Erythroblast (primary cell): ENCODE data around the gene CLCF1.
"Not testable (repeated sequence)": the region's sequence is repeated elsewhere in the genome, so short reads cannot be mapped to it uniquely, and the experiment has no call there.

Experiments used
- DNase-seq, 2 experiments: peaks; one replicate each; lab custom pipeline; 2025; lab: John Stamatoyannopoulos, UW
- GATA1 ChIP-seq: IDR thresholded peaks from 2 replicates; pipeline ENCODE4 v1.6.1; 2011; ENCODE audit warnings: low read depth, mild to moderate bottlenecking, control low read depth, low read length, moderate library complexity
- POLR2A ChIP-seq: IDR thresholded peaks from 2 replicates; pipeline ENCODE4 v1.6.1; 2011; ENCODE audit warnings: mild to moderate bottlenecking, low read length

CLCF1 gene

GRCh38 chr11:67412495-67413179 is 39.2 kb upstream of the CLCF1 start:
- DNase-seq: no peak
- TF ChIP-seq POLR2A (no peak), GATA1 (no peak)

DNA sequence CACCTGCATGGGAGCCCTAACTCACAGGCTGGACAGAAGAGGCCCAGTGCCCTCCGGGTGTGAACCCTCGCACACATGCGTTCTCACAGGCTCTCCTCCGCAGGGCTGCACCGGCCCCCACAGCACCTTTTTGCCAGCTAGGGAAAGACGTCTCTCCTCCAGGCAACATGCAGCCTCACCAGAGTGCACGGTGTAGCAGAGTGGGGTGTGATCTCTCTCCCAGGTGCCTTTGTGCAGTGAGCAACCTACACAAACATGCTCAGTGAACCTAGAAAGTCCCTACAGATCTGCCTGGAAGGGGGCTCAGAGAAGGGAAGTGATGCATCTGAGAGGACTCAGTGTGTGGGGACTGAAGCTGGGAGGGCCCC is 38.4 kb upstream of the CLCF1 start:
- TF ChIP-seq POLR2A (no peak), GATA1 (no peak)
- peak; percentile 39 to 53 for DNase-seq

DNA sequence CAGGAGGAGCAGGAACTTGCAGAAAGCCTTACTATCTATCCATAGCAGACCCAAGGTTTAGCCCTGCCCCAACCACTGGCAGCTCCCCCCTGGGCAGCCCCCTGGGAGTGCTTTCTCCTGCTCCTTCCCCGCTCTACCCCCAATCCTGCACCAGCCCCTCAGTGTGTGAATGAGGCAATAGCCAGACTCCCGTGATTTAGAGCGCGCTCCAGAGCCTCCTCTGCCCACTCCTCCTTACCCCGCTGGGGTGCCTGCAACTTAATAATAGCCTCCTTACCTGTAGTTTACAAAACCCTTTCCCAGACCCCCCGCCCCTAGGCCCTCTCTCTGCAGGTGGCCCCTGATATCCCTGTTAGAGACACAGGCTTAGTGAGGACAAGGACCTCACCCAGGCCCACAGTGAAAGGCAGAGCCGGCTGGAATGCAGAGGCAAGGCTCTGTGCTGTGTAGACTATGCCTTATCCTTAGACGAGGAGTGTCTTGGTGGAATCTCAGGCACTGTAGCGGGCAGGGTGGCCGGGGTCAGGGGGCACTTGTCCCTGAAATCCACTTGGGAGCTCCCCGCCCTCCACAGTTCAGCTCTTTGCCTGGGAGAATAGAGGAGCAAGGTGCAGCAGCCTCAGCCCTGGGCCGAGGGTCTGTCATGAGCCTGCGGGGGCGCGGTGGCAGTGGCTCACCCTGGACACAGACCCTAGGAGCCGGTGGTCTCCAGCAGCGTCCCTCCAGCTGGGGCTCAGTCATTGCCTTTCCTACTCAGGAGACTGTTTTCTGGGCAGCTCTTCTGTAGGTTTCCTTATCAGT is 37.8 kb upstream of the CLCF1 start:
- TF ChIP-seq GATA1 (no peak), POLR2A (no peak)
- no peak for DNase-seq

- TF ChIP-seq POLR2A (no peak), GATA1 (no peak)
- no peak for DNase-seq
These were observed 37.0 kb upstream of the CLCF1 start for GRCh38 chr11:67410369-67410831.

GRCh38 chr11:67409781-67410368 is 36.5 kb upstream of the CLCF1 start:
- TF ChIP-seq GATA1 (no peak), POLR2A (no peak)

DNA sequence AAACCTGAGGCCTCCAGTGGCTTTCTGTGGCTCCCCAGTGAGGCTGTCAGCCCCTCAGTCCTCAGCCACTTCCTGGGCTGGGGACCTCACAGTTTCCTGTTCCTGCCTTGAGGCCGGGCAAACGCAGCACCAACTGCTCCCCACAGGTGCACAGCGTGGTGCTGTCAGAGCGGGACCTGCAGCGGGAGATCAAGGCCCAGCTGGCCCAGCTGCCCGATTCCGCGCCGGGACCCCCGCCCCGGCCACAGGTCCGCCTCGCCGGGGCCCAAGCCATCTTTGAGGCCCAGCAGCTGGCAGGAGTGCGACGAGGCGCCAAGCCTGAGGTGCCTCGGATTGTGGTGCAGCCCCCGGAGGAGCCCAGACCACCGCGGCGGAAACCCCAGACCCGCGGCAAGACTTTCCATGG is 35.9 kb upstream of the CLCF1 start:
- no peak for DNase-seq
- TF ChIP-seq POLR2A (no peak), GATA1 (no peak)

More at GRCh38 chr11:67409781-67410368, 36.5 kb upstream of the CLCF1 start:
- DNase-seq: no peak

- no peak for DNase-seq
- no peak for TF ChIP-seq GATA1
- no peak for TF ChIP-seq POLR2A
These were observed 35.2 kb upstream of the CLCF1 start for GRCh38 chr11:67408437-67409200.

DNA sequence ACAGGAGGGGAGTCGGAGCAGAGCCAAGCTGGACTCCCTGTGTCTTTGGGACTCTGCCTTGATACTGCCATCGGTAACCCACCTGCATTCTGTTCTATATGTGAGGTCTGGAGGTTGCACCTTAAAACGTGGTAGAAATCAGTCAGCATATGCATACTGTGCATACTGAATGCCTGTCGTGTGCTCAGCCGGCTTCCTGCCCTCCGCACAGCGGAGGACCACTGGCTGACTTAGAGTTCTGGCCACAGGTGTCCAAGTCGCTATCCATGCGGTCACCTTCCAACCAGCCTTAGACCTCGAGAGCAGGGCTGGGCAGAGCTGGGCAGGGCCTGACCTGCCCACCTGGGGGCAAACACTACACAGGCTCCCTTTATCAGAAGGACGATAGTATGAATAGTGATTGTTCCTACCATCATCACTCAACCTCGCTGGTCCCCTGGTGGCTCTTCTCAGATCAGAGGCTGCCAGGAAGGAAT is 34.3 kb upstream of the CLCF1 start:
- TF ChIP-seq POLR2A: no peak
- no peak for TF ChIP-seq GATA1
- no peak for DNase-seq

GRCh38 chr11:67406969-67407687 is 33.7 kb upstream of the CLCF1 start:
- DNase-seq: no peak
- TF ChIP-seq POLR2A: no peak
- no peak for TF ChIP-seq GATA1

- TF ChIP-seq GATA1 (no peak), POLR2A (no peak)
- no peak for DNase-seq
These were observed 33.1 kb upstream of the CLCF1 start for GRCh38 chr11:67406420-67406968.

DNA sequence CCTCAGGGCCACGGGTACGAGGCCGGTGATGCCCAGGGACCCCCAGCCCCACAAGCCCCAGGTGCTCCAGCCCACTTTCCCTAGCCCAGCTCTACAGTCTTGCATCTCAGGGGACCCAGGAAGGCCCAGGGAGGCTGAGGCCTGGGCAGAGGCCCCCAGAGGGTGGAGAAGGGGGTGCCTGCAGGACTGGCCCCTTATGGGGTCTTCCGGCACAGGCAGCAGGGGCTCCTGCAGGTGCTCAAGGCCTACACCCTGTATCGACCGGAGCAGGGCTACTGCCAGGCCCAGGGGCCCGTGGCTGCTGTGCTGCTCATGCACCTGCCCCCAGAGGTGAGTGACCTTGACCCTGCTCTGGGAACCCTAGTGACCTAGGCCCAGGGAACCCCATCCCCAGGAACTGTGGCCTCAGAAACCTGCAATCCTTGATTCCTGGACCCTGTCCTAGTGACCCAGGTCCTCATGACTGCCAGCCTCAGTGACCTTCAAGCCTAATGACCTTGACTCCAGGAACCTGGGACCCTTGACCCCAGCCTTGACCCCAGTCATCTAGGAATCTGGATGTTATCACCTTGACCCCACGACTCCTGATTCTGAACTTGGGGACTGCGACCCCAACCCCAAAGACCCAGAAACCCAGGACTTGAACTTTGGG is 32.4 kb upstream of the CLCF1 start:
- DNase-seq: no peak
- TF ChIP-seq GATA1 (no peak), POLR2A (no peak)

DNA sequence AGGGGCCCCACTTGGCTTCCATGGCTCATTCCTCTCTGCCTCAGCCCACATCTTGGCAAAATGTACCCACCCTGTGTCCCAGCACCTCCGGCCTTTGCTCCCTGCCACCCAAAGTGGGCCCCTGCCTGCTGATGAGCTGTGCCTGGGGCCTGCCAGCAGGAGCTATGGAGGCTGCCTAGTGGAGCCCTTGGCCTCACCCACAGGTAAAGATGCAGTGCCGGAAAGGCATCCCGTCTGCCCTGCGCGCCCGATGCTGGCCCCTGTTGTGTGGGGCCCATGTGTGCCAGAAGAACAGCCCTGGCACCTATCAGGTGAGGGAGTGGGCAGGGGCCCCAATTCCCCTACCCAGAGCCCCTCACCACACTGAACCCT is 31.8 kb upstream of the CLCF1 start:
- TF ChIP-seq POLR2A (no peak), GATA1 (no peak)
- no peak for DNase-seq

DNA sequence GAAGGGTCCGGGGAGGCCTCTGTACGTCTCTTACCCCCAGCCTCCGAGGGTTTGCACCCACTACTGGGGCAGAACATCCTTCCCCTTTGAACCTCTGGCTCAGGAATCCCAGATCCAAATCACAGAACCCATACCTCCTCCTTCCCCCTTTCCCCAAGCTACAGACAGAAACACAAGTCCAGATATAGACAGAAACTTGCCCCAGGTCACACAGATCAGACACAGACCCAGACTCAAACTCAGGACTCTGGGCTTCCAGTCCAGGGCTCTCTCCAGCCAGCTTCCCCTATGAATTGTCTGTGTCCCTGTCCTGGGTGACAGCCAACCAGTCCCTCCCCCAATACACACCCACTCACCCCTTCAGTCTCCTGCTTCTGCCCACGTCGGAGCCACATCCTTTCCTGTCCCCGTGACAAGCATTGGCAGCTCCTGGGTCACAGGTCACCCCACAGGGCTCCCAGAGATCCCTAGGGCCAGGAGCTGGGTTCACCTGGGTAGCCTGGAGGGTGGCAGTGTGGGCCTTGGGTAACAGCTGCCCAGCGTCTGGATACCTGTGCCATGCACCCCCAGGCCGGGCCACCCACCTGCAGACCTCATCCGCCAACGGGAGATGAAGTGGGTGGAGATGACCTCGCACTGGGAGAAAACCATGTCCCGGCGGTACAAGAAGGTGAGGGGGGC is 31.3 kb upstream of the CLCF1 start:
- TF ChIP-seq POLR2A (no peak), GATA1 (no peak)
- DNase-seq: no peak

DNA sequence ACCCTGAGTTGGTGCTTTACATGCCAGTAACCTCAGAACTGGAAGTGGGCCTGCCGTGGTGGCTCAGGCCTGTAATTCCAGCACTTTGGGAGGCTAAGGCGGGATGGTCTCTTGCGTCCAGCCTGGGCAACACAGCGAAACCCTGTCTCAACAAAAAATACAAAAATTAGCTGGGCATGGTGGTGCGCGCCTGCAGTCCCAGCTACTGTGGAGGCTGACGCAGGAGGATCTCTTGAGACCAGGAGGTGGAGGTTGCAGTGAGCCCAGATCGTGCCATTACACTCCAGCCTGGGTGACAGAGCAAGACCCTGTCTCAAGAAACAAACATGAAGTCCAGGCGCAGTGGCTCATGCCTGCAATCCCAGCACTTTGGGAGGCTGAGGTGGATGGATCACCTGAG is 29.7 kb upstream of the CLCF1 start:
- not testable (repeated sequence) for DNase-seq
